Measurements from ENCODE around the gene VMA21.

DNA sequence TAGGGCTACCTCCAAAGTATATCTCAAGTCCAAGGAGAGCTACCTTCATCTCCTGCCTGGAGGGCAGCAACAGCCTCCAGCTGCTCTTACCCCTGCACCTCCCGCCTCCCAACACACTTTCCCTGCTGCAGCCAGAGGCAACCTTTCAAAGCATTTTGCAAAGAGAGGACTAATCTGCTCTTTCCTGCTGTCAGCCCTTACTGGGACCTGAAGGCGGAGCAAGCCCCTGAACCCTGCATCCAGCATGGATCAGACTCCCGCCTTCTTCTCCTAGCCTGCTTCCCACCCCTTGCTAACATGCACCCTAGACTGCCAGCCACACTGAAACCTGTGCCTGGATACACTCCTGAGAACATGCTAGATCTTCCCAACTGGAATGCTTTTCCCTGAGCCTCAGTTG lies 37.7 kb upstream of the VMA21 start:
- no peak for TF ChIP-seq BHLHE40 (IDR thresholded peaks at IDR 0.05; ENCODE audit: borderline replicate concordance)
- no peak for TF ChIP-seq ARNT (IDR thresholded peaks at IDR 0.05)
- TF ChIP-seq NFRKB (IDR thresholded peaks at IDR 0.05): no peak
- no peak for TF ChIP-seq SUZ12 (IDR thresholded peaks at IDR 0.05)
- TF ChIP-seq, protein P1, sequence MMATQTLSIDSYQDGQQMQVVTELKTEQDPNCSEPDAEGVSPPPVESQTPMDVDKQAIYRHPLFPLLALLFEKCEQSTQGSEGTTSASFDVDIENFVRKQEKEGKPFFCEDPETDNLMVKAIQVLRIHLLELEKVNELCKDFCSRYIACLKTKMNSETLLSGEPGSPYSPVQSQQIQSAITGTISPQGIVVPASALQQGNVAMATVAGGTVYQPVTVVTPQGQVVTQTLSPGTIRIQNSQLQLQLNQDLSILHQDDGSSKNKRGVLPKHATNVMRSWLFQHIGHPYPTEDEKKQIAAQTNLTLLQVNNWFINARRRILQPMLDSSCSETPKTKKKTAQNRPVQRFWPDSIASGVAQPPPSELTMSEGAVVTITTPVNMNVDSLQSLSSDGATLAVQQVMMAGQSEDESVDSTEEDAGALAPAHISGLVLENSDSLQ (IDR thresholded peaks at IDR 0.05): no peak
- no peak for TF ChIP-seq FOXA1 (IDR thresholded peaks at IDR 0.05)
- TF ChIP-seq FOXM1 (IDR thresholded peaks at IDR 0.05; ENCODE audit: borderline replicate concordance): no peak
- no peak for TF ChIP-seq HDGF (IDR thresholded peaks at IDR 0.05; ENCODE audit: borderline replicate concordance)
- no peak for TF ChIP-seq ELF4 (IDR thresholded peaks at IDR 0.05)
- TF ChIP-seq SP1 (IDR thresholded peaks at IDR 0.05): no peak
- no peak for TF ChIP-seq TARDBP (IDR thresholded peaks at IDR 0.05)
